CD4-positive, alpha-beta T cell treated with Interleukin-6 for 4 hours (primary cell): ENCODE results near the gene OAF.
A peak's percentile ranks its signal among the peaks of the same experiment; 100 is the strongest.

ENCODE experiments used
- DNase-seq: peaks from one replicate; pipeline ENCODE4 v3.0.0-alpha.2; 2020; ENCODE audit warnings: mixed read lengths

The OAF gene

GRCh38 chr11:120224361-120224760, 13.5 kb downstream of the OAF start:
- no peak for DNase-seq

DNA sequence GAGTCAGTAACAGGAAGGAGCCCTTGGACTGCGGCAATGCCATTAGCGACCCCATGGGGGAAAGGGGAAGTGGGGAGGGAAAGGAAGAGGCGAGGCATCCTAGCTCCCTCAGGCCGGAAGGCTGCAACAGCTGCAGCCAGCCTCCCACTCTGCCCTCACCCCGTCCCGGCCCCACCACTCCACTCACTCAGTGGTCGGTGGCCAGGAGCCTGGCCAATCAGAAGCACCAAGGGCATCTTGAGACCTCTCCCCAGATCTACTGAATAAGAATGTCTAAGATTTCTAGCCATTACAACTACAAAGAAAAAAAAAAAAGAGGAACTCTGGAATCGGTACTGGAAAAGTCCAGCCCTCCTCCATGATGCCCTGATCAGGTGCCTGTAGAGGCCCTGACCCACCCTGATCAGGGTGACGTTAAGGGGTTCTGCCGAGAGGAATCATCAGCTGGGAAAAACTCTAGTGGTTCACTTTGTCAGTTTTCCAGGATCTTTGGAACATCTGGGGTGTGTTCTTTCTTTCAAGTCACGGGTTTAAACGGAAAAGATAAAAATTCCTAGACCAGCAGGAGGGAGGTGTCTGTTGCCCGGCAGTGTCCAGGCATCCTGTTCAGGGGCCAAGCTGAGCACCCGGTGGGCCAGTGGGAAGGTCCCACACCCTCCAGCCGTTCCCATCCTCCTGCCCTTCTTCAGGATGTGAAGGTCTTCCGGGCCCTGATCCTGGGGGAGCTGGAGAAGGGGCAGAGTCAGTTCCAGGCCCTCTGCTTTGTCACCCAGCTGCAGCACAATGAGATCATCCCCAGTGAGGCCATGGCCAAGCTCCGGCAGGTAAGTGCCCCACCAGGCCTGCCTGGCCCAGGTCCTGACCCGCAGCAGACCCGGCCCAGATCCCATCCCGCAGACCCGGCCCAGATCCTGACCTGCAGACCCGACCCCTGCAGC, 14.4 kb downstream of the OAF start:
- no peak for DNase-seq

DNA sequence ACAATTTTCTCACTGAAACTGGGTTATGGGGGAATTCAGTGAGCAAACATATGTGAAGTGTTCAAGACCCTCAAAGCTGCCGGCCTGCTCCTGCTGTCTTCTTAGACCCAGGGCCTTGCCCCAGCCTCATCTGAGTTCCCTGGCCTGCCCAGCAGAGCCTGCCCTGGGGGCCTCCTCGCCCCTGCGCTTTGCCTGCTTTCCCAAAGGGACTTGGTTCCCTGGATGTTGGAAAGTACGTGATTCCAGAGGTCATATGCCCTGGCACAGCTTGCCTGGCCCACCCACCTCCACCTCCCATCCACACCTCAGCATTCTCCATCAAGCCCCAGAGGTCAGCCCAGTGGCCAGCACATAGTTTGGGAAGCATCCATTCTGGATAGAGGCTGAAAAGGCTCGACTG, 15.4 kb downstream of the OAF start:
- no peak for DNase-seq

GRCh38 chr11:120226714-120227113, 15.9 kb downstream of the OAF start:
- no peak for DNase-seq

DNA sequence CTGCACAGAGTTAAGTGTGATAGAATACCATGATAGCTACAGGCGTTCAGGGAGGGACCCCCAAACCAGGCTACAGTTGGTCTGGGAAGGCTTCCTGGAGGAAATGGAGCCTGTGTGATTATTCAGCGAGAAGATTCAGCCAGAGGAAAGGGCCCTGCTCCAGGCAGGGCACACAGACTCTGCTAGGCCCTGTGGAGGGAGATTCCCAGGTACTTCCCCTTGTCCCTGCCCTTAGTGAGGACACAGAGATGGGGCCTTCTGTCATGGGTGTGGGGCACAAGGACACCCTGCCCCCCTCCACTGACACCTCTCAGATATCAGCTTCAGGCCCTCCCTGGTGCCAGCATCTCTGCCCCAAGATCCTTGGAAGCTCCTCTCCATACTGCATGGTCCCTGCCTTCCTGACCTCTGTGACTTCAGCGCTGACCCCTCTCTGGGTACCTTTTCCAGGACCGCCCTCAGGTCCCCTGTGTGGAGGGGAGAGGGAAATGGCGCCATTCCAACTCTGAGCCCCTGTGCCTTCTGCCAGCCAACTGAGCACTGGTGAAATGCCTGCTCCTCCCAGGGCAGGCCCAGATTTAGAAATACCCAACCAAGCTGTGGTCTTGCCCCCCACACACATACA, 16.5 kb downstream of the OAF start:
- no peak for DNase-seq

DNA sequence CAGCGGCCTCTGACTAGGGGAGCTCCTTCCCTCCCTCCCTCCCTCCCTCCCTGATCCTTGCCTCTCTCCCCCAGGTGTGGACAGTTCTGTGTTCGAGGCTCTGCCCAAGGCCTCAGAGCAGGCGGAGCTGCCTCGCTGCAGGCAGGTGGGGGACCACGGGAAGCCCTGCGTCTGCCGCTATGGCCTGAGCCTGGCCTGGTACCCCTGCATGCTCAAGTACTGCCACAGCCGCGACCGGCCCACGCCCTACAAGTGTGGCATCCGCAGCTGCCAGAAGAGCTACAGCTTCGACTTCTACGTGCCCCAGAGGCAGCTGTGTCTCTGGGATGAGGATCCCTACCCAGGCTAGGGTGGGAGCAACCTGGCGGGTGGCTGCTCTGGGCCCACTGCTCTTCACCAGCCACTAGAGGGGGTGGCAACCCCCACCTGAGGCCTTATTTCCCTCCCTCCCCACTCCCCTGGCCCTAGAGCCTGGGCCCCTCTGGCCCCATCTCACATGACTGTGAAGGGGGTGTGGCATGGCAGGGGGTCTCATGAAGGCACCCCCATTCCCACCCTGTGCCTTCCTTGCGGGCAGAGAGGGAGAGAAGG, 18.1 kb downstream of the OAF start:
- no peak for DNase-seq

DNA sequence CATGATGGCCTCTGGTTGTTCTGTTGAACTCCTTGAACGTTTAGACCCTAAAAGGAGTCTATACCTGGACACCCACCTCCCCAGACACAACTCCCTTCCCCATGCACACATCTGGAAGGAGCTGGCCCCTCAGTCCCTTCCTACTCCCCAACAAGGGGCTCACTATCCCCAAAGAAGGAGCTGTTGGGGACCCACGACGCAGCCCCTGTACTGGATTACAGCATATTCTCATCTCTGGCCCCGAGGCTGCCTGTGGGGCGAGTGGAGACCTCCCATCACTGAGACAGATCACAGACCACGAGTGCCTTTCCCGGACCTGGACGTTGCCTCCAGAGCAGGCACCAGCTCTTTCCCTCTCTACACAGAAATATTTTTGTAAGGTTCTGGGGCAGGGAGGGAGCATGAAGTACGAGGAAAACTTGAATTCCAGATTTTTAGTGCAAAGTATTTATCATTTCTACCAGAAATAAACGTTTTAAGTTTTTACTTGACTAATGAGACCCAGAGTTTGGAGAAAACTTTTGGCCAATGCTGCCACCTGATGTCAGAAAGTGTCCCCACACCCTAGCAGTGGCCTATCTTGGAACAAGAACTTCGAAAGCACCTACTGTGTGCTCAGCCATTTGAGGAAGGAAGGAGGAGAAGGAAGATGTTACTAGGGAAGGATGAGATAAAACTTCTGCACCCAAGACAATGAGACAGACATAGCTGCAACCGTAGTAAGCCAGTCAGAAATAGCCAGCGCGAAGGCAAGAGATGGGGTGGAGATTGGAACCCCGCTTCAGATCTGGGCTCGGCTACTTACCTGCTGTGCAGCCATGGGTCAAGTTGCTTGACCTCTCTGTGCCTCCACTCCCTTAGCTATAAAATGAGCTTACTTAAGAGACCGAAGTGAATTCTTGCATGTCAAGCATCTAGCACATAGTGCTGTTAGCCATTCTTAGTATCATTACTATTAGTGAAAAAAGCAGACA, 18.9 kb downstream of the OAF start:
- no peak for DNase-seq

DNA sequence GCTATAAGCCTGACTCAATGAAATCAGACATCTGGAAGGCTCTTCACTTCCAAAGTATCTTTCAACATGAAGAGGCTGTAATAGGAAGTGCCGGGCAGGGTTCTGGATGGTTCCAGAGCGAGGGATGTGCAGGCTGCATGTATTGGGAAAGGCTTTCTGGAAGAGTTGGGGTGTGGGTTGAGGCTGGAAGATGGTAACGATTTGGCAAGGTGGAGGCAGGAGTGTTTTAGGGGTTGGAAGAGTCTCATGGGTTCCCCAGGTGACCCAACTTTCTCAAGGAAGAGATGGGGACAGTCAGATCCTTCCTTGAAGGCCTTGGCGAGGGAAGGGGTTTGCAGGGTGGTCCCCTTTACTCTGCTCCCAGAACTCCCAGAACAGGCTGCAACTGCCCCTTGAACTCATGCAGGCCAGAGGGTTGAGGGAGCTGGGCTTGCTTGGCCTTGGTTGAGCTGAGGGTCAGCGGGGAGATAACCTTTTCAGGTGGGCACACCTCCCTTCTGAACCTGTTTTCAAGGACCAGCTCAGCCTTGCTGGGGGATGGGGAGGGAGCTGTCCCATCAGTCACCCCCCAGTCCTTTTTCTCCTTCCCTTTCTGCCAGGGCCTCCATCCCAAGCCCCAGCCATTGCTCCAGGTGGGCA, 19.7 kb downstream of the OAF start:
- DNase-seq, result no peak

- DNase-seq, result no peak
Measured at GRCh38 chr11:120231963-120232362, 21.1 kb downstream of the OAF start.

DNA sequence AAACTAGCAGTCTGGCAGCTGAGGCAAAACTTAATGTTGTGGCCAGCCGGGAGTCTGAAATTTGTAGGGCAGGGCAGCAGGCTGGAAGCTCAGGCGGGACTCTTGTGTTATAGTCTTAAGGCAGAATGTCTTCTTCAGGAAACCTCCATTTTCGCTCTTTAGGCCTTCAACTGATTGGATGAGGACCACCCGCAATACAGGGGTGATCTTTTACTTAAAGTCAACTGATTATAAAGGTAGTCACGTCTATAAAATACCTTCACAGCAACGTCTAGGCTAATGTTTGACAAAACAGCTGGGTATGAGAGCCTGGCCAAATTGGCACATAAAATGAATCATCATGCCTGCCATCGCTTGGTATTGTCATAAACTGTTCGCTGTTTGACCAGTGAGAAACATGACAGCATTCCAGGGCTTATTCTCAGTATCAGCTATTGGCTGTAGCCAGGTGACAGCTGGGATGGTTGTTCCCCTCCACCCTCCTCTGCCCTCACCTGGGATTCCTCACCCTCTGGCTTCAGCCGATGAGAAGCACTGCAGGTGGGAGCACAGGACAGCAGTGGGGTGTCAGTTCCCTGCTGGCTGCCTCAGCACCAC, 22.5 kb downstream of the OAF start:
- DNase-seq, result no peak

- DNase-seq, result peak; percentile 56
Measured at GRCh38 chr11:120235024-120235628, 24.3 kb downstream of the OAF start.

DNA sequence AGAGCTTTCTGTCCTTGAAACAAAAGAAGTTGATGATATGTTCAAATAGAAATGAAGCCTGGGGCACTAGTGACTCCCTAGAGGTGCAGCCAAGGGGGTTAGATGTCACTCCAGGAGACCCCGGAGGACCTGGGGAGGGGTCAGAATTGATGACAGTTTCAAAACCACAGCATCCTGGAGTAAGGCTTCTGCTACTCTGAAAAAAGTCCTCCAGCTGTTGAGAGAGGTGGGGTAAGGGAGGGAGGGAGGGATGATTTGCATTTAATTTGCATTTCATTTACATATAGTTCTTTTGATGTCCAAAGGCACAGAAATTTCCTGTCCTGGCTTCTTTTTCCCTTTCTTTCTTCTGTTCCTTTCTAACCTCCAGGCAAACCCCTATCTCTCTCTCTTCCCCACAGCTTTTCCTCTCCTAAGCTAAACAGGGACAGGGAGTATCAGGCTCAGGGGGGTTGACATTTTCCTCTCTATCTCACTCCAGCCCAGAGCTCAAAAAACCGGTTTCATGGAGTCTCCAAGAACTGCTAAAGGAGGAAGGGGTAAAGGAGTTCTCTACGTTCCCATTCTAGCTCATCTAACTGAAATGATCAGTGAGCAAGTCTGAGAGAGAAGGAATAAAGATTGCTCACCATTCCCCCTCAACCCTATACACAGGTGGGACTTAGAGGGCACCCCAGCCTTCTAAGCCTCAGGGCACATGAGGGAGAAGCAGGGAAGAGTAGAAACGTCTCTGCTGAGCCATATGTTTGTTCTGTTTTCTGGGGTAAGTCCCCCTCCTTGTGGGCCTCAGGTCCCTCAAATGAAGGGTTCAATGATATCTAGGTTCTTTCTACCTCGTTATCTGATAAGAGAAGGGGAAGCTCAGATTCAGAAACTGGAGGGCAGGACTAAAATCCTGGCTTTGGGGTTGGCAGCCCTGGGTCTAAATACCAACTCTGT, 25.6 kb downstream of the OAF start:
- no peak for DNase-seq

DNA sequence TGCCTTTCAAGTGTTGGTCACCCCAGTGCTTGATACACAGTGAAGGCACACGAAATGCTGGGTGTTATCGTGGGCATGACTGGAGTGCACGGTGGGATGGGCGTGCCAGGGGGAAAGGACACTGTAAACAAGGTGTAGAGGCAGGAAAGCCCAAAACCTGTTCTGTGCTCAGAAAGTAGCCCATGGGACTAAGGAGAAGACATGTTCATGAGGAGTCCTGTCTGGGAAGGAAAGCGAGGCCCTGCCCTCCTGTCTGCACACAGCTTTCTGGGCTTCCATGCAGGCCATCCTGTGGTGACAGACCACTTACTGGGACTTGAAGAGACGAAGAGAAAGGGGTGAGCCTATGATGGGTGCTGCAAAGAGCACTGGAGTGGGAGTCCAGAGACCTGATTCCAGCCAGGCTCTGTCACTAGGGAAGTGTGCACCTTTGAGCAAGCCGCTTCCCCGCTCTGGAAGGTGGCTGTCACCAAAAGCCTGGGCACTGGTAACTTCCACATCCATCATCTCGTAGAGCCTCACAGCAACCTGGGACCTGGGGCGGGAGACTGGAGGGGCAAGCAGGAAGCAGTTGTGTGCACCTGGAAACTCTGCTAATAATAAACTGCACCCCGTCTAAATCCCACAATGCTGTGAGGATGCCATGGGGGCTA, 28.3 kb downstream of the OAF start:
- DNase-seq, result no peak

- no peak for DNase-seq
Measured at GRCh38 chr11:120239713-120240640, 29.1 kb downstream of the OAF start, which contains the start of gene POU2F3. POU2F3 (plus strand) TSS chr11:120240140; CDS start chr11:120240344, 204 bp downstream.

DNA sequence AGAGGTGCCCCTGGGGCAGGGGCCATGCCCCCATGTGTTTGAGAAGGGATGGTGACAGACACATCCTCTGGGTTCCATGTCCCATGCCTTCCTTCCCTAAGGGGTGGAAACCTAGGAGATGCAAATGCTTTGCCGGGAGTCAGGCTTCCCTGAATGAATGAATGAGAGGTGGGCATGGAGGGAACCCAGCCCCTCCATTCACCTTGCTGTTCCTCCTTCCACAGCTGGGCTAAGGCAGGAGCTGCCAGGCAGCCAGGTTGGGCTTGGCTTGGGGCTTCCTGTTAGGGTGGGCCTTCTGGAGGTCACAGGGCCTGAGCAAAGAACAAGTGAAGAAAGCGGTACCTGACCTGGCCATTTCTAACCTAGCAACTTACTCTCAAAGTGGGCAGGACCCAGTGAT, 30.0 kb downstream of the OAF start:
- no peak for DNase-seq

GRCh38 chr11:120241277-120241676, 30.4 kb downstream of the OAF start:
- no peak for DNase-seq

DNA sequence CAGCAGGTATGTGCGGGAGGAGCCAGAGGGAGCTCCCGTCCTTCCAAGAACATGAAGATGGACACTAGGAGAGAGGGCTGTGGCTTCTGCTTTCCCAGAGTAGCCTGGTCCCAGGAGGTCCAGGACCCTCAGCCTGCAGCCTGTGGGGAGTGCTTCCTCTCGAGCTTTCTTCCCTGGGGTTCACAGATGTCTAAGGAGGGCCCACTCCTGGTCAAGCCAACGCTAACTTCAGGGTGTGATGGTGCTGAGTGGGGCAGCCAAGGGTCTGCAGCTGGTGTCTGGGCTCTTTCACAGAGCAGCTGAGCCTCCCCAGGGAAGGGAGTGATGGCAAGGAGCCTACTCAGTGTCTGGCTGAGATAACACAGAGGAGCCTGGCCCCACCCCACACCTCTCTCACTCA, 32.4 kb downstream of the OAF start:
- DNase-seq, result no peak
